Retina (tissue), 1 donor: ENCODE measurements around the gene B3GAT1.
"Not testable (repeated sequence)": the region's sequence is repeated elsewhere in the genome, so short reads cannot be mapped to it uniquely, and the experiment has no call there.

ENCODE experiments used
- DNase-seq: peaks from one replicate; pipeline ENCODE4 v3.0.0-alpha.2; 2016

The B3GAT1 gene

DNA sequence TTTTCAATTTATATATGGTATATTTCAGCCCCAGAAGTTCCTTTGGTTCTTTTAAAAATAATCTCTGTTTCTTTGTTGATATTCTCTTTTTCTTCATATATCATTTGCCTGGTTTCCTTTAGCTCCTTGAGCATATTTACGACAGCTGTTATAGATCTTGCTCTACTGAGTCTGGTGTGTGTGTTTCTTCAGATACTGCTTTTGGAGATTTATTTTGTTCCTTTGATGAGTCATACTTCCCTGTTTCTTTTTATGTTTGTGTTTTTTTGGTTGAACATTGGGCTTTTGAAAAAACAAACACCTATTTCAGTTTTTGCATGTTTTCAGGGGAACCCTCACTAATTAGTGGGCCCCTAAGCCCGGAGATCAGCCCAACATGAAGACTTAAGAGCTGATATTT is 56.9 kb downstream of the B3GAT1 start:
- no peak for DNase-seq

DNA sequence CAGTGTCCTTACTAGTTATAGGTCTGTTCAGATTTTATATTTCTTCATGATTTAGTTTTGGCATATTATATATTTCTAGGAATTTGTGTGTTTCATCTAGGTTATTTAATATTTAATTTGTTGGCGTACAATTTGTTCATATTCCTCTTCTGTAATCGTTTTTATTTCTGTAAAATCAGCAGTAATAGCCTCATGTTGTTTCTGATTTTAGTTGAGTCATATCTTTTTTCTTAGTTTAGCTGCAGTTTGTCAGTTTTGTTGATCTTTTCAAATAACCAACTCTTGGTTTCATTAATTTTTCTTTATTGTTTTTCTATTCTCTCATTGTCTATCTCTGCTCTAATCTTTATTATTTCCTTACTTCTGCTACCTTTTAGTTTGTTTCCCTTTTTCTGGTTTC is 59.9 kb downstream of the B3GAT1 start:
- DNase-seq, result no peak

DNA sequence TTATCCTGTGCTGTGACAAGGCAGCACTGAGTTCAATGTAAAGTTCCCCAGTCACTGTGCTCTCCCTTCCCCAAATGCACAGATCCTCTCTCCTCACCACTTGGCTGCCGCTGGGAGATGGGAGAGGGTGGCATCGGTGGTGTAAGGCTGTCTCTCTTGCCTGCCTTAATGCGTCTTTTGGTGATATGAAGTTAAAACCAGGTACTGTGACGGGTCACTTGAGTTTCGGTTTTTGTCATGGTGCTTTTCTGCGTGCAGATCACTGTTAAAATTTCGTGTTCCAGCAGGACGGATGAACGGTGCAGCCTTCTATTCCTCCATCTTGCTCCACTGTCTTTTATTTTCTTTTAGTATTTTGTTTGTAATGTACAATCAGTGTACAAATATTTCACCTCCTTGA is 61.7 kb downstream of the B3GAT1 start:
- DNase-seq, result no peak

DNA sequence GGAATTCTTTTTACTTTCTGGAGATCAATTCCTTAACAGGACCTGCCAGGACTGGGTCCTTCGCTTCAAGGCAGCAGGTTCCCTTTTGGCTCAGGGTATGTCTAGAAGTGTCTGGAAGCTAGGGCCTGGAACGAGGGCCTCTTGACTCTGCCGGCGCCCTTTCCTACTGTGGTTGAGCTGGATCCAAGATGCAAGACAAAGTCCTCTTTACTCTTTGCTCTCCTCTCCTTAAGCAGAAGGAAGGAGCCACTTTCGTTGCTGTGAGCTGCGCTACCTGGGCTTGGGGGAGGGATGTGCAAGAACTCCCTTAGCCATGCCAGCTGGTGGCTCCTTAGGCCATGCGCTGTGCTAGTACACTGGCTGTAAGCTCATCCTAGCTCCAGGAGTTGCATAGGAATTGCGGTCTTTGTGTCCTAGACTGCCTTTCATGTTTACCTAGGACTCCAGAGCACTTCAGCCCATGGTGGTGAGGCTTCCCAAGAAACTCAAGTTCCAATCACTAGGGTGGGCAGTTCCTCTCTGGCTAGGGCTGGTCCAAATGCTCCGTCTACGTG is 62.2 kb downstream of the B3GAT1 start:
- DNase-seq, result no peak

DNA sequence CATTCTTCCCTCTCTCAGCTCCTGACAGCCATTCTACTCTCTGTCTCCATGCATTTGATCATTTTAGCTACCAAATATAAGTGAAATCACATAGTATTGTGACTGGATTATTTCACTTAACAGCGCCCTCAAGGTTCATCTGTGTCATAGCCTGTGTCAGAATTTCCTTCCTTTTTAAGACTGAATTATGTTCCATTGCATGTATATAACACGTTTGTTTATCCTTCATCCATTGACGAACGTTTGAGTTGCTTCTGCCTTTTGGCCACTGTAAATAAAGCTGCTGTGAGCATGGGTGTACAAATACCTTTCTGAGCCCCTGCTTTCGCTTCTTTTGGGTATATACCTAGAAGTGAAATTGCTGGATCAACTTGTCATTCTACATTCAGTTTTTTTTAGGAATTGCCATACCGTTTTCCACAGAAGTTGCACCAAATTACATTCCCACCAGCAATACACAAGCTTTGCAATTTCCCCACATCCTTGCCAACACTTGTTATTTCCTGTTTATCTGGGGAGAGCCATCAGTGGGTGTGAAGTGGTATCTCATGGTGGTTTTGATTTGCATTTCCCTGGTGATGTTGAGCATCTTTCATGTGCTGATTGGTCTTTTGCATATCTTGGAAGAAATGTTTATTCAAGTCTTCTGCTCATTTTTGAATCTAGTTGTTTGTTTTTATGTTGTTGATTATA is 62.8 kb downstream of the B3GAT1 start:
- DNase-seq, result no peak

DNA sequence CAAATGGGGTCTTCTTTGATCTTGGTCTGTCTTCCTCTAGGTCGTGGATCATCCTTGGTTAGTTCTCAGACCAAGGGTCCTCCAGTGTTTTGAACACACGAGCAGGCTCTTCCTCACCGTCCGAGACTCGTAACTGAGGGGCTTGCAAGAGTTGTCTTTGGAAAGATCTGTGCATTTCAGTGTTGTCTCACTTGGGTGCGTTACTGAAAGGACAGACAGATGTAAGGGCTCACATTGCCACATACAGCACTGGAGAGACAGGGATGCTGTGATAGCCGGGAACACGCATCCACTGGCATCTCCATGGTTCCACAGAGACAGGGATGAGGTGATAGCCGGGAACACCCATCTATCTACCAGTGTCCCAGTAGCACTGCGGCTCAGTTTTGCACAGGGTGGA is 64.6 kb downstream of the B3GAT1 start:
- DNase-seq, result no peak

DNA sequence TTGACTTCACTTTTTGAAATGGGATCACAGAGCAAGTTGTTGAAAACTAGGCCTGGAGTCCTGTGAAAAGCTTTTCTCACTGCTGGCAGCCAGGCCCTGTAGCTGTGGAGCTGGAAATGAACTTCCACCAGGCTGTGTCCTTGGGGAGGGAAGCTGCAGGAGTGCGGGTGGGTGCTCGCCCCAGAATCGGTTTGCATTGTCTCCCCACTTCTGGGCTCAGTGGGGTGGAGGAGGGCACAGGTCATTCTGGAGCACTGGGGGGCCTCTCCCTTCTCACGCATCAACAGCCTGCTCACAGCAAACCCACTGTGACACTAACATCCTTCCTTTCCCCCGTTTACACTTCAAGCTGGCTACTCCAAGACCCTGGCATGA is 65.1 kb downstream of the B3GAT1 start:
- no peak for DNase-seq

DNA sequence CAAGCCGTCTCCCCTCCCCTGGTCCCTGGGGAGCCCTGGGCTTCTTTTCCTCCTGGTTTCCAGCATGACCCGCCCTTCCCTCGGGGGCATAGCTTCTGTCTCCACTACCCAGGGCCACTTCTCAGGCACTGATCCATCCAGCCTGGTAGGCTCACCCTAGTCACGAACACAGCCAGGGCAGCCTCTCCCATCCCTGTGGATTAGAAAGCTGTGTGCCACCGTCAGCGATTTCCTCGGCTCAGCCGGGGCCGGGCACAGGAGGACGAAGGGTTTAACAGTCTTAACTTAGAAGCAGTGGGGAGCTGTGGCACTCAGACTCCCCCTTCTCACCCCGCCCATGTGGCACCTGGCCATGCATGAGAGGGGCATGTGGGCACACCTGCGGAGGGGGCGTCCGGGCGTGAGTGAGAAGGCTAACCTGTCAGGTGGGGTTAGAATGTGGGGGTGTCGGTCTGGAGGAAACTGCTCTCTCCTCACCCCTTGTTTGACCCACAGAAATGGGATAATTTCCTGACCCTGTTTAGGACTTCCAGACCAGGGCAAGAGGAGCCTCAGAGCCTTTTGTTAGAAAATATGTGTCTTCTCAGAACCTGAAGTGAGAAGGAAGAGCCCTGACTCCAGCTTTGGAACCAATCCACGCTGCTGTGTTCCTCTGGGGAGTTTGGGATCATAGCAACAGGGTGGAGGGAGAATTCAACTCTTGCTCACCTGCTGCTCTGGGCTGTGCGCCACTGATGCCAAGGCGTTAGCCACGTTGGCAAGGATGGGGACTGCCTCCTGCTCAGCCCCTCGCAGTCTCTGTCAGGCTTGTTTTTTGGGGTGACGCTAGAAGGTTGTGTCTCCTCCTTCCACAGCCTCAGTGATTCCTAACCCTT is 65.7 kb downstream of the B3GAT1 start:
- DNase-seq, result no peak

DNA sequence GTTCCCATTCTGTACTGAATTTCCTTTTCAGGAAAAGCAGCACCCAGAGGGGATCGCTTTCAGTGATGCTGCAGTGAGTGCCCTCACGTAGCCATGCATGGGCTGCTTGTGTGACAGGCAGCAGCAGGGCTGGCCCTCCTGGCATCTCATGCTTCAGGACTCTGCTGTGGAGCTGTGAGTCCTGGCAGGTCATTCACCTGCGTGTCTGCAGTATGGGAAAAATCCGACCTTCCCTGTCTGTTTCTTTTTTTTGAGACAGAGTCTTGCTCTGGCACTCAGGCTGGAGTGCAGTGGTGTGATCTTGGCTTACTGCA is 66.8 kb downstream of the B3GAT1 start:
- DNase-seq, result no peak

DNA sequence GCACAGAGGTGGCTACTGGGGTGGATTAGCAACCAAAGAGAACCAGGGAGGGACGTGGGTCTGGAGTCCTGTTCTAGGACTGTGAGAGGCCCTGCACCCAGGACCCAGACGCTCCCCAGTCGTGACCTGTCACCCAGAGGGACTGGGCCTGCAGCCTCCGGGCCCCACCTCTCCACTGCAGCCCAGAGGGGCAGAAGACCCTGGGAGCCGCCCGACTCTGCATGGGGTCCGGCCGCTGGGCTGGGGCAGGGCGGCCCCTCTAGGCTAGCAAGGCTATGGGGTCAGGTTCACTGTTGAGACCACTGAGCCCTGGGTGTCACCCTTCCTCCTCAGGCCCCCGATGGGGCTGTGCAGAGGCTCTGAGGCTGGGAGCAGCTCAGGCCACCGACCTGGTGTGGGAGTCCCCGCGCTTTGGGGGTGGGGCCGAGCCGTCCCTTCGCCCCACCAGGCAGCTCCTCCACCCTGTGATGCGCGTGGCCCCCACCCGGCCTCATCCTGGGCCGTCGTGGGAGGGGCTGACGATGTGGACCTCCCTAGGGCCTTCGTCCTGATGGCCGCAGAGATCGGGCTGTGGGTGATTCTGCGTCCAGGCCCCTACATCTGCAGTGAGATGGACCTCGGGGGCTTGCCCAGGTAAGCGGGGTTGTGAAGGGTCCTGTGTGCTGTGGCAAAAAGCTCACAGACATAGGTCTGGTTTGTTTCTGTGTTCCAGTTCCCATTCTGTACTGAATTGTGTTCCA is 67.4 kb downstream of the B3GAT1 start:
- DNase-seq, result not testable (repeated sequence)

DNA sequence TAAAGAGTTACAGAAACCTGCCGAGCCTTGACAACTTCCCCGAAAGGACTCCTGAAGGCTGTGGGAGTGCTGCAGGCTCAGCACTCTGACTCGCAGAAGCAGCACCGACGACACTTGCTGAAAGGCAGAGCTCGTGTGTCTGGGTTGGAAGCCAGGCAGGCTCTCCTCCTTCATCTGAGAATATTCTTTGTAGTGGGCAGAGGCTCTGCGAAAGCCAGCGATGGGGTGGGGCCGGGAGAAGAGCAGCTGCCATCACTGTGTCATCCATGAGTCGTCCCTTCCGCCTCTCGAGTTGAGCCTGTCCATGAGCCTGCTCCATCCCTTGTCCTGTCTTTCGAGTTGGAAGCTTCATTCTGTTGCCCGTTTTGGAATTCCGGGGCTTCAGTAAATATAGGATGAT is 68.4 kb downstream of the B3GAT1 start:
- no peak for DNase-seq

DNA sequence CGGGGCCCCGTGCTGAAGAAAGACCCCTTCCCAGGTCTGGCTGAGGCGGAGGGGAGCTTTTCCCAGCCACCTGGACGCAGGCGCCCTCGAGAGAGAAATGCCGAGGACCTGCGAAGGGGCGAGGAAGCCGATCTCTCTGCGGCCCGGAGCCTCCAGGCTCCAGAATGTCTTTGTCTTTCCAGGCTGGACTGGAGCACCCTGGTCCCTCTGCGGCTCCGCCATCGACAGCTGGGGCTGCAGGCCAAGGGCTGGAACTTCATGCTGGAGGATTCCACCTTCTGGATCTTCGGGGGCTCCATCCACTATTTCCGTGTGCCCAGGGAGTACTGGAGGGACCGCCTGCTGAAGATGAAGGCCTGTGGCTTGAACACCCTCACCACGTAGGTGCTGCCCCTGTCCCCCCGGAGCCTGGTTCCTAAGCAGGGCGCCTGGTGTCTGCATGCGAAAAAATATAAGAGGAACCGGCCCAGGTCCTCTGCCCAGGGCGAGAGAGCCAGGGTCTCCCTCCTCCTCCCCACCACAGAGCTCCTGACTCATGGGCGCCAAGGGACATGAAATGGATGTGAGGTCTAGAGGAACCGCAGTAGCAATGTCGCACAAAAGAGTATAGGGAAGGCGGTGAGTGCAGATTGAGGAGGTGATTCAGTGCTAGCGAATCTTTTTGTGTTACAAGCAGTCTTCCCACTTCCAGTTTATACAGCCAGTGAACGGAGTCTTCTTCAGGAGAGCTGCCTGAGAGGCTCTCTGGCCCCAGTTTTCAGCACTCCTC is 69.3 kb downstream of the B3GAT1 start:
- no peak for DNase-seq

DNA sequence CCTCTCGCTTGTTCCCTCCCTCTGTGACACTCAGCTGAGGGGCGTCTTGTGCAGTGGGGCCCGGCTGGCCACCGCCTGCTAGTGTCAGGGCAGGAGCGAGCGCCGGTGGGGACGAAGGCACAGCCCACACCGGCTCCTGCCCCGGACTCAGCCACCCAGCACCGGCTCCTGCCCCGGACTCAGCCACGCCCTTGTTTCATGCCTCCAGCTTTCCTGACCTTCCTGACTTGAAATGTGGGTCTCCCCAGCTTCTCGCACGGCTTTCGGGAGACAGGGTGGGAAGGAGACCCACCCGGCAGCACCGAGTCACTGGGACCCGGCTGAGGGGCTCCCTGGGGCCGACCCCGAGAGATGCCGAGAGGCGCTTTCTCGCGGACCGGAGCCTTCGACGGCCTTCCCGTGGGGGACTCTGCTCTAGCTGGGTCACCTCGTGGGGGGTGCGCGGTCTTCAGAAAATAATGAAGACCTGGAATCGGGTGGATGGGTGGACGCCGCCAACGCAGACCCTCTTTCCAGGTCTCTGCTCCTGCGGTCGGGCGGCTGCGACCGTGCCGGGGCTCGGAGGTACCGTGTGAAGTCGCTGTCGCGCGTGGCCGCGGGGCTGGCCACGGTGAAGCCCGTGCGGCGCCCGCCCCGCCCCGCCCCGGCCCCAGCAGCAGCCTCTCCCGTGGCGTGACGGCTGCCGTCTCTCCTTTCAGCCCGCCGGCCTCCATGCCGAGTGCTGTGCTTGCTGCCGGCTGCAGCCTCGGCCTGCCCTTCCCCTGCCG is 70.1 kb downstream of the B3GAT1 start:
- DNase-seq, result no peak

DNA sequence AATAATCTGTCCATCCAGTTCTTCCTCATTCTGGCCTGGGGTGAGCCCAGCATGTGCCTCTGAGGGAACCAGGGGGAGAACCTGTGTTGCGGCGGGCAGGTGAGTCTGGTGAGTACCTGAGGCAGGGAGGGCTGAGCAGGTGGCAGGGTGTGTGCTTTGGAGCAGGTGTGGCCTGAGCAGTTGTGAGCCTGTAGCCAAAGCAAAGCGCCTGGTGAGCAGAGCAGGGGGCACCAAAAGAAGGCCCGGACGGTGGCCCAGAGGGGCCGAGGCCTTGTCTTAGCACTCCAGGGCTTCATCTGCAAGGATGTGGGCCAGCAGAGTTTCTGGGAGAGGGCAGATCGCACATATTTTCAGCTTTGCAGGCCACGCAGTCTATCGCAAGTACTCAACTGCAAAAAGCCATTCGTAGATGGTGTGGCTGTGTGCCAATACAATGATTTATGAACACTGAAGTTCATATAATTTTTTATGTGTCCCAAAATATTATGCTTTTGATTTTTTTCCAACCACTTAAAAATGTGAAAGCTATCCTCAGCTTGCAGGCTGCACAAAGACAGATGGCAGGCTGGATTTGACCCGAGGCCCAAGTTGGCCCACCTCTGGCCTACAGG is 71.6 kb downstream of the B3GAT1 start:
- no peak for DNase-seq

DNA sequence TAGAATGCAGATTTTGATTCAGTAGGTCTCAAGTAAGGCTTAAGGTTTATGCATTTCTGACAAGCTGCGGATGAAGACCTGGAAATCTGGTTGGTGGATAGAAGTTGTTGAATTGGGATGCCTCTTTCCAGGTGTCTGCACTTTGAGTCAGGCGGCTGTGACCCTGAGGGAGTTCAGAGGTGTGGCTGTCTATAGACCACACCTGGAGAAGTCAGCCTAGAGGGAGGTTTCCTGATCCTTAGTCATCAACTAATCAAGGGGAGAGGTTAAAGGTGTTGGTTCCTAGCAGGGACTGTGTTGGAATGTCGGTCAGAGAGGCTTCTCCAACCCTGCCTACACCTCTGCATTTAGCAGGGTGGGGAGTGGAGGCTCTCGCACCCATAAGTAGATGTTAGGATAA is 72.3 kb downstream of the B3GAT1 start:
- DNase-seq, result no peak

DNA sequence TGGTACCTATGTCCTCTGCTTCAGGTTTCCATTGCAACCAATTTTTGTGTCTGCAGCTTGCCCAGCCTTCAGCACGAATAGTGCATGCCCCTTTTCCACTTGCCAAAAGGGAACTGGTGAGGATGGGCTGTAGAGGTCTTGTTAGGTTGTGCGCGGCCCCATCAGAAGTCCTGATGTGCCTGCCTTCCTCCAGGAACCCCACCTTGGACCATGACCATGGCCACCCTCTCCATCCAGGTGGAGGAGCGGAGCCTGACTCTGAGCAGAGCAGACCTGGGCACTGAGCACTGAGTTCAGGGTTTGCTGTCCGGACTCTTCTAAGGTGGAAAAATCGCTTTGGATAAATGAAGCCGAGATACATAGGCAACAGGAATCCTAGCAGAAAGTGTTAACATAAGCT is 73.4 kb downstream of the B3GAT1 start:
- DNase-seq, result no peak

DNA sequence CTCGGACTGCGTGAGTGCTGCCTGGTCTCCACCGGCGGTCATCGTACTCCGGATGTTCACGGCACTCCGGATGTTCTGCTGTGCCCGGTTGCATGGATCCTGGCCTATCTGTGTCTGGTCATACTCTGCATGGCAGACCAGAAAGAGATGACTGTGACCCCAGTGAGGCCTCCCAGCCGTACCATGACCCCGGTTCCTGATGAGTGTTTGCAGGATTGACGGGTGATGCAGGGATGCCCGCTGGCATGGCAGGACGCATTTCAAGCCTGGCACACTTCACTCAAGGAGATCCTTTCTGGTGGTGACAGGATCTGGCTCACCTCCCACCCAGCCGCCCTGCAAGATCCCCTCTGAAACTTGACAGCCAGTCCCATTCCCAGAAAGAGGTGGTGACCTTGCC is 74.0 kb downstream of the B3GAT1 start:
- no peak for DNase-seq

DNA sequence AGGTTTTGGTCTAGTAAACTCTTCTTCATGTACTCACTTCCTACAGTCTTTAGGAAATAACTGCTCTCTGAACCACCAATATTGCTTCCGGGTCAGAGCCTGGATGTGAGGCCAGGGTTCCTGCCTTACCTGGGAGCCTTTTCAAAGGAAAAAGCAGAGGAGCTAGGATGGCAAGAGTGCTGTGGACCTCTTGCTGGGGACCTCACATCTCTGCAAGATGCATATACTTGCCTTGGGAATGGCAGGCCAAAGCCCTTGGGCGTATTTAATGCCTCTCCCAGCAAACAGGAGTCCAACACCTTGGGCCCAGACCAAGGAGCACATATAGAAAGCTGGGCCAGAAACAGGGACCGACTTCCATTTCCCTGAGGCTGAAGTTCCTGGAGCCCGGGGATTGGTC is 75.0 kb downstream of the B3GAT1 start:
- DNase-seq, result no peak

DNA sequence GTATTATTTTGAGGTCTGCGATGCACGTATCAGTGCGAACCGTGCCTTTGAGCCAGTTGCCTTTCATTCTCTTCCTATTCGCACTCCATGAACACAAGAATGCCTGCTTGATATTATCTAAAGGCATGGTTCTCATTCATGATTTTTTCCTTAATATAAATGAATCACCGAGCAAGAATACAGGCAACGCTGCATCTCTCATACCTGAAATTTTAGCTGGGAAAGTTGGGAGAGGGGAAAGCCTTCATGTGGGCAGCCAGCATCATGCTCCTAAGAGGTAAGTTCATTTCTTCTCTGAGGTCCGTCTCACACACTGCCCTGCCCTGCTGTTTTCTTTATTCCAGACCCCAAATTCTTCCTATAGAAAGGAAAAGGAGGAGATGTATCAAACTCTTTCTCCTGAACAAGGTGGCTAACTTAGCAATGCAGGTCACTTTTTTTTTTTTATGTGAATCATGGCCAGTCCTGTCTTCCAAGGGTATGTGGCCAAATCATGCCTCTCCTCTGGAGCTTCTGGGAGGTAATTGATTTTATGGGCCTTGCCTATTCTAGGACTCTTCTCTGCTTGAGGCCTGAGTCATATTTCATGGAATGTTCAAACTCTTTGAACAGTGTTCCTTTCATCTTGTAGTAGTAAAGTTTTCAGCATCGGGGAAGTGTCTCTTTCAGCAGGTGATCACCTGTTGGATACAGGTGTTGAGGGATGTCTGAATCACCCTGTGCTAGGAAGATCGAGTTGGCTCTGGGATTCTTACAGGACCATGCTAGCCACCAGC is 77.1 kb downstream of the B3GAT1 start:
- no peak for DNase-seq

DNA sequence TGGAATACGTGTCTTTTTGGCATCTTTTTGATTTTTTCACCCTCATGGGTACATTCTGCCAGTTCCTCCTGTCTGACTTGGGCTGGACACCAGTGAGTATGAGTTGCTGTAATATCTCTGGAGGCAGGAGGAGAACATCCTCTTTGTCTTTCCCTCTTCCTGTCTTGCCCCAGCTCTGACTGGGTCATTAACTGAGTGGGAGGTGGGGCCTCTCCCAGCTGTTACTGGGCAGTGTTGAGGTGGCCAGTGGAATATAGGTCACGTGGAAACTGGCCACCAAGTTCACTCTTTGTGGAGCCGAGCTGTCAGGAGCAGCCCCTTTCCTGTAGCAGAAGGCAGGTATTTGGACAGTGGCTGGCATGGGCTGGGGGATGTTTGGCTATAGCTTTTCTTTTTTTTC is 78.1 kb downstream of the B3GAT1 start:
- DNase-seq, result peak; percentile 18

DNA sequence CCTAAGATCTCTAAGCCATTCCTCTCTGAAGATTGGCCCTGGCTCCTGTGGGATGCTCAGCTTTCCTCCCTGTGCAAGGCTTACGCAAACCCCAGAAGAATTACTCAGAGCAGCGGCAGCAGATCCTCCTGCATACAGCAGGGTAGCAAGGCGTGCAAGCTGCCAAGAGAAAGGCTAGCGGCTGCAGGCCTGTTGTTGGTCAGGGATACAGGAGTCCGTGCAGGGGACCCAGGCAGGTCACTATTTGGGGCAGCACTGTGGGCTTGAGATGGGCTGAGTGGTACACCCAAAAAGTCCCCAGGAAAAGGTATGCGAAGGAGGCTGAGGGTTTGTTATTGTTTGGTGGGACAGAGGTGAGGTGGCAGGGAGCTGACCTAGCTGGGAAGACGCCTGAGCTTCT is 78.7 kb downstream of the B3GAT1 start:
- DNase-seq, result no peak
